GM19025 (cell line): ENCODE measurements around the gene FNBP1.

Experiments used
- ATAC-seq: cut with Tn5 transposase; IDR thresholded peaks from one replicate; pipeline ENCODE4 v1.9.1; 2021; ENCODE audit warnings: mild to moderate bottlenecking, low read depth, moderate library complexity; ENCODE audit not compliant: unreplicated experiment

FNBP1 gene

DNA sequence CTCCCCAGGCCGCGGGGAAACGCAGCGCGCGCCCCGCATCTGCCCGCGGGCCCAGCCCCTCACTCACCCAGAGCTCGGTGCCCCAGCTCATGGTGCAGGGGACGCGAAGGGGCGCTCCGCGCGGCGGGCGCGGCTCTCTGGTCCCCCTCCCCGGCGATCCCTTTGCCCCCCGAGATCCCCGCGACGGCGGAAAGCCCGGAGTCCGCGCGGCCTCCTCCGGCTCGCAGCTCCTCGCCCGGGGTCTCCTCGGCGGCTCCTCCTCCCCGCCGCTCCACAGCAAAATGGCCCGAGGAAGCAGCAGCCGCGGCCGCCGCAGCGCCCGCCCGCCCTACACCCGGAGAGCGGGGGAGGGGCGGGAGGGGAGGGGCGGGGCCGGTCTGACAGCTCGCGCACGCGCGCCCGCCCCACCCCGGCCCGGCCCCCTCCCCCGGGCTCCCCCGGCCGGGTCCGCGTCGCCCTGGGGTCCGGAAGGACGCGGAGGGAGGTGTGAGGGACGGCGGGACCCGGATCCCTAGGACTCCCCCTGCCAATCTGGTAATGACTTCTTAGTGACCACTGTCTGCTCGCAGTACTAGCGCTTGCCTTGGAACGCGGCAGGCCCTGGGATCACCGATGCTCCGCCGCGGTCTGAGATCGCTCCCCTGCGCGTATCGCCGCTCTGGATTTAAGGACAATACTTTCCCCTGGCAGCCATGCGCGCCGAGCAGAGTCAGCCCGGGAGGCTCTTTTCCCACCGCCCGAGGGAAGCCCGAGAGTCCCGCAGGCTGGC, at the start of gene FNBP1:
FNBP1 (minus strand) TSS at position 305 of the 769 bp plus-strand sequence; CDS start at position 91, 214 bp downstream.
- ATAC-seq = peak; percentile 44

DNA sequence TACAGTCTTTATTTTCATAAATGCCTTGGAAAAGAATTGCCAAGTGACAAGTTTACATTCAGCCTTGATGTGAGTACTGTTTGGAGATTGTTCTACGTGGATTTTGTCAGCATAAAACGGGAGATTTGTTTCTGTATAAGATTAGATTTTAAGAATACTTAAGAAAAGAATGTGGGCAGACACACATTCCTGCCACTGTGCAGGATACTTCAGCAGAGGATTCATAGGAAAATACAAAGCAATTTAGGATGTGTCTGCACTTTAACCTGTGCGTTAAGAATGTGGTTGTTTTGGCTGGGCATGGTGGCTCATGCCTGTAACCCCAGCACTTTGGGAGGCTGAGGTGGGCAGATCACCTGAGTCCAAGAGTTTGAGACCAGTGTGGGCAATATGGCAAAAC, 47.9 kb upstream of the FNBP1 start:
- no peak for ATAC-seq

DNA sequence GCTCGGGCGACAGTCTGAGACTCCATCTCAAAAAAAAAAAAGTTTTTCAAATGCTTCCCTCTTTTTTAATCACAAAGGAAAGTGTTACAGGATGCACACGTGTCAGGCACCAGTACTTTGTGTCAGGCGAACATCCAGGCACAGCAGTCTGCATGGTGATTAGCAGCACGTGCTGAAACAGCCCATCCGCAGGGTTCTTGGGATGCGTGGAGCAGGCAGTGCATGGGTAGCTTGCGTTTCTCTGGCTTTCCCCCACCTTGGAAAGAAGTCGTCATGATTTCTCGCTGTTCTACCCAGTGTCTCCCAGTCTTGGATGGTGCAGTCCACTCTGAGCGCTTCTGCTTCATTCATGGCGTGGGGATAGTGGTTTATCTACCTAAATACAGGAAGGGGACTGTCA, 46.2 kb upstream of the FNBP1 start:
- no peak for ATAC-seq

DNA sequence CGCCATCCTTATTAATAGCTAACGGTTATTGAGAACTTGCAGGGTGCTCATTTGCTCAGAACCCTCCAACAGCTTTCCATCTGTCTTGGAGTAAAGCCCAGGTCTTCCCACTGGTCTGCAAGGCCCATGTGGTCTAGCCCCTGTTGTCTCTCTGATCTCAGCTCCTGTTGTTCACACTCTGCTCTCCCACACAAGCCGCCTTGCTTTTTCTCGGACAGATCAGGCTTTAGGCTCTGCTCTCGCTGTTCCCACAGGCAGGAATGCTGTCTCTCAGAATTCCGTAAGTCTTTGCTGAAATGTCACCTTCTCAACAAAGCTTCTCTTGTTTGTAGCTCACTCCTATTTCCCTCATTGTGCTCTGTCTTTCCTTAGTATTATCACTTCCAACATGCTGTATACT, 45.1 kb upstream of the FNBP1 start:
- ATAC-seq = no peak

- no peak for ATAC-seq
Measured at GRCh38 chr9:130084337-130084736, 41.3 kb upstream of the FNBP1 start.

DNA sequence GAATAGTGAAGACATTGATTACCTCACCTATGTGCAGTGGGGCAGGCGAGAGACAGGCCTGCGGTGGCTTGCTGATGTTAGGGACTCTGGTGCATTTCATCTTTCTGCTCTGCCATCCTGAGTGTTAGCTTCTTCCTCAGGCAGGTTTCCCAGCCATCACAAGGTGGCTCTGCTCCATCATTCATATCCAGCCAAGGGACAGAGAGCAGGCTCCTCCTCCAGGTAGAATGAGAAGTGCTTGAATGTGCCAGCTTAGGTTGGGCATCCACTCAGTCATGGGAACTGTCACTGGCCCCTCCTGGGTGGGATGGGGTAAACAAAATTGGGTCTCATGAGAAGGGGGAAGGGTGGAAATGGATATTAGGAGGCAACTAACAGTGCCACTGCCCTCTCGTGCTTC, 35.6 kb upstream of the FNBP1 start:
- ATAC-seq = no peak

DNA sequence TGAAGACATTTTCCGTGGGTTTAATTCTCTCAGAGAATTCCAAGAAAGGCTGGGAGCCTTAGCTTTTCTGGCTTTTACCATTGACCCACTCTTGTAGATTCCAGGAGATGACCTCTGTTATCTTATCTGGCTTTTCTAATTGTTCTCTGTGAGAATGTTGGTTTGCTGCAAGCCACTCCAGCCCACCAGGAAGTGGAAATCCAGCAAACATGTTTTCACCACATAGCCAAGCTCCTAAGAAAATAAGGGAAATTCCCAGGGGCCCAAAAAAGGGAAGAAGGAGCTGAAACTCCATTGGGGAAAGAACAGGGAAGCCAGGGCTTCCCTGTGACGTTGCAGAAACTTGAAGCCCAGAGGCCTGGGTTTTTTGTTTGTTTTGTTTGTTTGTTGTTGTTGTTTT, 30.4 kb upstream of the FNBP1 start:
- ATAC-seq = no peak

GRCh38 chr9:130072515-130073235, 29.7 kb upstream of the FNBP1 start:
- ATAC-seq = no peak

- no peak for ATAC-seq
Measured at GRCh38 chr9:130069048-130069447, 26.1 kb upstream of the FNBP1 start.

- ATAC-seq = no peak
Measured at GRCh38 chr9:130064621-130065020, 21.6 kb upstream of the FNBP1 start.

GRCh38 chr9:130062750-130063149, 19.8 kb upstream of the FNBP1 start:
- ATAC-seq = no peak

- no peak for ATAC-seq
Measured at GRCh38 chr9:130060296-130060695, 17.3 kb upstream of the FNBP1 start.

DNA sequence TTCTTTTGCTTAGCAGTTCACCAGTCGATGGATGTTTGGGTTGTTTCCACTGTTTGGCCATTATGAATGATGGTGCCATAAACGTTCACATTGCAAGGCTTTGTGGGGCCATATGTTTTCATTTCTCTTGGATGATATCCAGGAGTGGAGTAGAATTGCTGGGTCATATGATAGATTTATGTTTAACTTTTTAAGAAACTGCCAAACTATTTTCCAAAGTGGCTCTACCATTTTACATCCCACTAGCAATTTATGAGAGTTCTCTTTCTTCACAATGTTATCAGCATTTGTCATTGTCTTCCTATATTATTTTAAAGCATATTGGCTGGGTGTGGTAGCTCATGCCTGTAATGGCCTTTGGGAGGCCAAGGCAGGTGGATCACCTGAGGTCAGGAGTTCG, 15.9 kb upstream of the FNBP1 start:
- ATAC-seq = no peak

DNA sequence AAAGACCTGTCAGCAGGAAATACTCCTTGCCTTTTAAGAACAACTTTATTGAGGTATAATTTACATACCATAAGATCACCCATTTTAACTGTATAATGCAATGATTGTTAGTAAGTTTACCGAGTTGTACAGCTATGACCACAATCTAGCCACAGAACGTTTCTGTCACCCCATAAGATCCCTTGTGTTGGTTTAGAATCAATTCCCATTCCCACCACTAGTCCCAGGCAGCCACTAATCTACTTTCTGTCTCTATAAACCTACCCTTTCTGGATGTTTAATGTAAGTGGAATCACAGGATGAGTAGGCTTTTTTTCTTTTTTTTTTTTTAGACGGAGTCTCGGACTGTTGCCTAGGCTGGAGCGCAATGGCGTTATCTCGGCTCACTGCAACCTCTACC, 15.2 kb upstream of the FNBP1 start:
- no peak for ATAC-seq

DNA sequence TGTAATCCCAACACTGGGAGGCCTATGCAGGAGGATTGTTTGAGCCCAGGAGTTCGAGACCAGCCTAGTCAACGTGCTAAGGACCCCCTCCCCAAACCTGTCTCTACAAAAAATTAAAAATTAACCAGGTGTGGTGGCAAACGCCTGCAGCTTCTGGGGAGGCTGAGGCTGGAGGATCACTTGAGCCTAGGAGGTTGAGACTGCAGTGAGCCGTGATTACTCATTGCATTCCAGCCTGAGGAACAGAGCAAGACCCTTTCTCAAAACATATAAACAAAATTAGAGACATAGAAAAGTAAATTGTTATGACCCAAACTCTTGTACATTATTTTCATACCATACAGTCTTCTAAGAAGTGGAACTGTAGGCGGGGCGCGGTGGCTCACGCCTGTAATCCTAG, 11.8 kb upstream of the FNBP1 start:
- ATAC-seq = no peak

- ATAC-seq = no peak
Measured at GRCh38 chr9:130054325-130054786, 11.4 kb upstream of the FNBP1 start.

DNA sequence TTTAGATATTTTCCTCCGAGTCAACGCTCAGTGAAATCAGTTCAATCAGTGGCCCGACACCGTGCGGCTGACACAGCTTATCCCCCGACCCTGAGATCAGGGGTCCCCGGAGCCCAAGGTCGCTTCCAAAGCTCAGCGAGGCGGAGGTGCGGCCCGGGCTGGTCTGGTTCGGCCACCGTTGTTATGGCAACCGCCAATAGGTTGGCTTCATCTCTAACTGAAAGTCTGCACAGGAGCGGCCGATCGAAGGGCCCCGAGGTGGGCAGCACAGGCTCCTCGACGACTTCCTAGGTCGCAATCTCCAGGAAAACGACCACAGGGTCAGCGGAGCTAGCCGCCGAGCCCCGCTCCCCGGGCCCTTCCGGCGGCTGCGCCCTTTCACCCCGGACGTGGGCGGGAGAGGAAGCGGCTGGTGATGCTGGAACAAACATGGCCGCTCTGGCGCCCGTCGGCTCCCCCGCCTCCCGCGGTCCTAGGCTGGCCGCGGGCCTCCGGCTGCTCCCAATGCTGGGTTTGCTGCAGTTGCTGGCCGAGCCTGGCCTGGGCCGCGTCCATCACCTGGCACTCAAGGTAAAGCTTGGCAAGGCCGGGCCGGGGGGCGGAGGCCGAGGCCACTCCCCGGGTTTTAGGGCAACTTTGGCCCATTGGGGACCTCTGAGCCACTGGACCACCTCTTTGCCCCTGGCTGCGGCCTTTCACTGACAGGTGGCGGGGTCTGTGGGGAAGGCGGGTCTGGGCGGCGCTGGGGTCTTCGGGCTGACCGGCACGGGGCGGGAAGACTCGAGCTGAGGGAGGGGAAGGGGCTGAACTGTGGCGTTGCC, 10.7 kb upstream of the FNBP1 start, which contains the start of gene GPR107:
GPR107 (plus strand) TSS at position 403 of the 821 bp plus-strand sequence; CDS start at position 430, 27 bp downstream.
- ATAC-seq = peak; percentile 79

- ATAC-seq = no peak
Measured at GRCh38 chr9:130053109-130053503, 10.1 kb upstream of the FNBP1 start.

DNA sequence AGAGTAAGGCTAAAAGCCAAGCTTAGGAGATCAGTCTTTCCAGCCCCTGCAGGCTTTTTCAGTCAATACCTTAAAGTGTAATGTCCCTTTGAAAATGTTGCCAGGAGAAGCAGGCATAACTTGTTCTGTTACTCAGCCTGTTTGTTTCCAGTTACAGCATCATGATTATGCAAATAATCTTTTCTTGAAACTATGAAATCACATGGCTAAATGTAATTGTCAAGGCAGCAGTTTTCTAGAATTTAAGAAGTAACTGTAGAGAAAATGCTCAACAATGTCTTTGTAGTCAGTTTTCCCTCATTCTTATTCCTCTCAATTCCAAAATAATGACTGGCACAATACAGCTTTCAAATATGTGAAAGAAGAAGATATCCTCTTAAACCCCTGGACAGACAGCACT, 8.9 kb upstream of the FNBP1 start:
- ATAC-seq = no peak

GRCh38 chr9:130050462-130050861, 7.5 kb upstream of the FNBP1 start:
- ATAC-seq = no peak
